GM18873 (cell line): Measurements from ENCODE around the gene JMJD1C.

ENCODE experiments used
- ATAC-seq: cut with Tn5 transposase; IDR thresholded peaks from one replicate; pipeline ENCODE4 v1.9.1; 2021; ENCODE audit warnings: mild to moderate bottlenecking, moderate library complexity, moderate number of reproducible peaks; ENCODE audit not compliant: unreplicated experiment, low FRiP score

The JMJD1C gene

DNA sequence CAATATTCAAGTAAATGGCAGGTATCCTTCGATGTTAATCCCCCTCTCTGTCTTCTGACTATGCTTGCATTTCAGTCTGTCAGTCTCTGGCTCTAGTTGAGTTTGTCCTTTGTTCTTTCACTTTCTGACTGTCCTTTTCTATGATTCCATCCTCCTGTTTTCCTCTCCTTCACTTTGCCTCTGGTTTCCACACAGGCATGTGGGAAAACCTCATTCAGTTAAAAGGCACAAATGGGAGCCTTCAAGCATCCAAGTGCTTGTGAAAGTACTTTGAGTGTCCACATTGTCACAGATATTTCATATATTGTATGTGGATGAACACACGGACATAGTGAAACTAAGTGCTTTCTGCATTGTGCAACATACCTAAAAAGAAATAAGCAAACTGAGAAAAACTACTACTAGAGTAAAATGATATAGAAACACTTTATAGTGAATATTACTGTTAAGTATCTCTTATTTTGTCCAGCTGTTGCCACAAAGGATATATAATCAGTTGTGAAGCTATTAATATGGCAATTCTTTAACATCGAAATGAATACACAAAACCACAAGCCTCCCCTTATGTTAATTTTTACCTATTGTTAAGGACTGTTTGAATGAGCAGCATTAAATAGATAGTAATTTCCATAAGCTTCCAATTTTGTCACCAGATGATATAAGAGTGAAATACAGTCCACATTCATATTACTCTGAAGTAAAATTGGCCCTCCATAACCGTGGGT lies 260.9 kb downstream of the JMJD1C start:
- no peak for ATAC-seq

DNA sequence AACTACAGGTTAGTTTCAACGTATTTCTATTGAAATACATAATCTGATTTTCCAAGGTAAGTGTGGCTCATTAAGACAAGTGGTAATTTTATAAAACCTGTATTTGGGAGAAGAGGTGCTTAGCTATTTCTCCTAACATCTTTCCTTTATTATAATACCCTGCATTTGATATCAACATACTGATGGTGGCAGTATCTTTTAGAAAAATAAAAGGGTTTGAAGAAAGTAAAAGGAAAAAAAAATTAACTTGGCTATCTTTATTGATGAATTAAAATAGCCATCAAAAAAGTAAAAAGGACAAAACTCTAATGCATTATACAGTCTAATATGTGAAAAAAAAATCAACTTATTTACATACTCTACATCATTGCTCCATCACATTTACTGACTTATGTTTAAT lies 264.7 kb downstream of the JMJD1C start:
- ATAC-seq = no peak

DNA sequence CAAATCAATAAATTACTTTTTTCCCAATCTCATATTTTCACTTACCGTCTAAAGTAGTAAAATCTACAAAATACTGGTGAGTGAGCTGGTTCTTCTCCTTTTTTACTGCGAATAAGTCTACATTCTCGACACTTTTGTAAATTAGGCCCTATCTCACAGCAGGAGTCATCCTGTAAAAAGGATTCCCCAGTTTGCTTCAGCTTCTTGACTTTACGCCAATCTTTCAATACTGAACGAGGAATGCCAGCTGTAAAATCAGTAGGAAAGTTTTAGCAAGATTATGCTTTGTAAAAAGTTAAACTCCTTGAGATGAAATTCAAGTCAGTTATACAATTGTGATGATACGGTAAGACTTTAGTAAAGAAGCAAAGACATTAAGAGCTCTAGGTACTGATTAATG lies 265.3 kb downstream of the JMJD1C start:
- ATAC-seq = no peak

DNA sequence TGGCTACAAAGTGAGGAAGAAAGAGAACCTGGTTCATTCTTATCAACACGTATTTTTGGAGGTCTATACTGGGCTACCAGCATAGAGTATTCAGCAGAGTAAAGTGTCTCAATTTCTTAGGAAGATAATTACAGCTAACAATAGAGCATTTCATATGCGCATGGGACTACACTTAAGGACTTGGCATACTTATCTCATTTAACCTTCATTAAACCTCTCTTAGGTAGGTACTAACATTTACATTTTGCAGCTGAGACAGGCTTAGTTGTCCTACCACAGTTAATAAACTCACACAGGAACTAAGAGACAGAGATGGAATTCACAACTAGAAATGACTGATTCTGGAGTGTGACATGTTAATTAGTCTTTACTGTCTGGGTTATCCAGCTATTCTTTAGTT lies 266.1 kb downstream of the JMJD1C start:
- ATAC-seq = no peak

DNA sequence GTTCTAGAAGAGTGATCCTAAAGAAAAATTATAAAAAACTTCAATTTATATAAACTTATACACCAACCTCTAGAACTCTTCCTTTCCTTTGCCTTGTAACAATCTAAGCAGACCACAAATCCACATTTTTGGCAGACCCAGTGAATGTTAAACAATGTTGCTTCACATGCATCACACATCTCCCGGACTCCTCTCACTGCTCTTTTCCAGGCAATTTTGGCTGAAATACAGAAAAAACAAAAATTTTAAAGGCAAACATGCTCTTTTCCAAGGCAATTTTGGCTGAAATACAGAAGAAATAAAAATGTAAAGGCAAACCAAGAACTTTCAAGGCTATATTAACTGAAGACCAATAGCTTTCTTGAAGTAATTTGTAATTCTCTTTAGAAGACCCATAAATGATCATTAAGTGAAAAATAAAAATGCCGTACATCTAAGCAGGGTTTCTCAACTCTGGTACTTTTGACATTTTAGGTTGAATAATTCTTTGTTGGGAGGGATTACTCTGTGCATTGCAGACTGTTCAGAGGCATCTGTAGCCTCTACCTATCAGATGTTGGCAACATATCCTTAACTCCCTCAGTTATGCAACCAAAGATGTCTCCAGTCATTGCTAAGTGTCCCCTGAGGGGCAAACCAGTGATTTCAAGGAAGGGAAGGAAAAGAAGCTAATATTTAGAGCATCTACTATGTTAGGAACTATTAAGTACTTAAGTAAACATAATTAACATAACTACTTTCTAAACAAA lies 268.3 kb downstream of the JMJD1C start:
- ATAC-seq = no peak

DNA sequence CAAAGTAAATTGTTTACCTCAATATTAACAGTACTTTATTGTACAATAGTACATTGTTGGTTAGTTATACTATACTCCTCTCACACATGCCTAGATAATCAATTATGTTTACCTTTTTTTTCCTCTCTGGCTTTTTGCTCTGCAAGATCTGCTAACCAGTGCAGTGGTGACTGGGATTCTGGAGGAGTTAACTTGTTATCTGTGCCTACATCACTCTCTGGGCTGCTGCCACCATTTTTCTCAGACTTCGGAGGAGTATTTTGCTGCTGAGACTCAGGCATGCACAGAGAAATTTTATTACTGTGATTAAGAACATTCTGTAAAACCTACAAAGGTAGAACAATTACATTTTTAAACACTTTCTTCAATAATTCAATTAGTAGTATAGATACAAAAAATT lies 273.0 kb downstream of the JMJD1C start:
- ATAC-seq = no peak

DNA sequence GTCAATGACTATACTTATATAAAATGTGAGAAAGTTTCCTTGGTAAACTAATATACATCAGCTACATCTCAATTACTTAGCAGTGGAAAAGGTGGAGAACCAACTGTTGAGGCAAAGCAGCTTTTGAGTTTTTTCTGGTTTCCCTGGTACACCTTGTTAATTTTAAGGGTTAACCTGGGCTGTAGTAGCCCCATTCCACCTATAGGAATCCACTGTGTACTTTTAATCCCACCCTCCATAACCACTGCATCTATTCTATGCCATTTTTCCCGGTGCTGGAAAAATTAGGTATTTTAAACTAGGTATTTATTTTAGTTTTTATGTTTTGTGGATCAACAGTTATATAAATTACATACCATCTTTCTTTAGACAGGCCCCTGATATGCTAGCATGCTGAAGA lies 290.2 kb downstream of the JMJD1C start:
- no peak for ATAC-seq

DNA sequence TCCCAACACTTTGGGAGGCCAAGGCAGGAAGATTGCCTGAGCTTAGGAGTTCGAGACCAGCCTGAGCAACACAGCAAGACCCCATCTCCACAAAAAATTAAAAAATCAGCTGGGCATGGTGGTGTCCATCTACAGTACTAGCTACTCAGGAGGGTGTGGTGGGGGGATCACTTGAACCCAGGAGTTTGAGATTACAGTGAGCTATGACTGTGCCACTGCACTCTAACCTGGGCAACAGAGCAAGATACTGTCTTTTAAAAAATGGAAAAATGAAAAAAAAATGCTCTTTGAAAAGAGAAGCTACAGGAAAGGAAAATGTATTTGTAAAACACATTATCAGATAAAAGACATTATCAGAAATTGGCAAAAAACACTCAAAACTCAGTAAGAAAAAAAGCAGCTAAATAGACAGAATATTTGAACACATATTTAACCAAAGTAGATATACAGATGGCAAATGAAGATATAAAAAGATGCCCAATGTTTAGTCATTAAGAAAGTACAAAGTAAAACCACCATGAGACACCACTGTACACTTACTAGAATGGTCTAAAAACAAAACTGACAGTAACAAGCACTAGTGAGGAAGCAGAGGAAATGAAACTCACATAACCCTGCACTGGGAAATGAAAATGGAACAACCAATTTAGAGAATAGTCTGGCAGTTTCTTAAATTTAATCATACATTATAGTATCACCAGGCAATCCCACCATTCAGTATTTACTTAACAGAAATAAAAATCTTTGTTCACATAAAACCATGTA lies 292.1 kb downstream of the JMJD1C start:
- peak; percentile 98 for ATAC-seq

DNA sequence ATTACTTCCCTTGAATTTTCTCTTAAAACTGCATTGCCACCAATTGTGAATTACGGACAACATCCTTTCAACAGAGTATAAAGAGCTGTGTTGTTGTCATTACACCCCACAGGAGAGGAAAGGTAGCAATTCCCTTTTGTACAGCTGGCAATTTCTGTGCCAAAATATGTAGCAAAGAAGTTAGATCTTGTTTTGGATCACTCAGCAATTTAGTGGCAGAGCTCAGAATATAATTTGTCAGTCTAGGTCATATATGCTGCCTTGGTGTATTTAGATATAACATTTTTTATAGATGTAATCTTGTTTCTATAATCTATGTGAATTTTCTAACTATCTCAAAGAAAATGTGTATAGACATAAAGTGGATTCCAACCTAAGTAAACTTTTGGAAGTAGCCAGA lies 293.9 kb downstream of the JMJD1C start:
- ATAC-seq = no peak

DNA sequence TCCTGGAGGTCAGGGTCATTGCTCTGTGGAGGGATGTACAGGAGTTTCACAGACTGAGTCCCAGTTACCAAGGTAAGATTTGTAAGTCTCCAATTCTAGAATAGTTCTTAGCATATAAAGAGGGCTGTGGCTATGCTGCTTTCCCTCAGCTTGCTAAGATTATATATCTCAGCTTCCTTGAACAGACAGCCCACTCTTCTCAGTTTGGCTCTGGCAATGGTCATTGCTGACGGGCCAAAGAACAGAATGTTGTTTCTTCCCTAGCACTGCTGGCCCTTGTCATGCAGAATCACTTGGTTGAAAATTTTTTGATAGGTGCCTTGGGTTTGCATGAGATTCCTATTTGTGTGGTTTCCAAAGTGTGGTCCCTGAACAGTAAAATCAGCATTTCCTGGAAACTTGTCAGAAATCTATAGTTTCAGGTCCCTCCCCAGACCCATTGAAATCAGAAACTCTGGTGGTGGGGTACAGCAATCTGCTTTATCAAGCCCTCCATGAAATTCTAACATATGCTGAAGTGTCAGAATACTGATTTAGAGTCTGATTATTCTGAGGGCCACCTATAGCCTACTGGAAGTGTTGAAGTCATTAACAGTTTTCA lies 294.4 kb downstream of the JMJD1C start:
- no peak for ATAC-seq

DNA sequence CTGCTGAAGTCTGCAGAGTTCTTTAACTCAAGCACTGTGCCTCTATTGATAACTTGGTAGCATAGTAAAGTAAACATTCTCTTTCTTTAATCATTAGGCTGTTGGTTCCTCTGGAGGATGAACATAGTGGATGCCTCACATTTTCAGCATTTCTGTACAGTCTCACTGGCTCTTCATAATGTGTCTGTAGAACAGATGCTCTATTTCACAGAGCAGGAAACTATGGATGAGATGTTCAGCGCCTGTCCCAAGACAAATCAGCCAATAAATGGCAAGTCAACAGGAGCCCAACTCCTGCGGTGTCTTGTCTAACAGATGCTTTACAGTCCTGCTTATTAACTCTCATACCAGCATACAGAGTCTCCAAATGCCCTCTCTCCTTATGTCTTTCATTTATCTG lies 296.2 kb downstream of the JMJD1C start:
- ATAC-seq = no peak

DNA sequence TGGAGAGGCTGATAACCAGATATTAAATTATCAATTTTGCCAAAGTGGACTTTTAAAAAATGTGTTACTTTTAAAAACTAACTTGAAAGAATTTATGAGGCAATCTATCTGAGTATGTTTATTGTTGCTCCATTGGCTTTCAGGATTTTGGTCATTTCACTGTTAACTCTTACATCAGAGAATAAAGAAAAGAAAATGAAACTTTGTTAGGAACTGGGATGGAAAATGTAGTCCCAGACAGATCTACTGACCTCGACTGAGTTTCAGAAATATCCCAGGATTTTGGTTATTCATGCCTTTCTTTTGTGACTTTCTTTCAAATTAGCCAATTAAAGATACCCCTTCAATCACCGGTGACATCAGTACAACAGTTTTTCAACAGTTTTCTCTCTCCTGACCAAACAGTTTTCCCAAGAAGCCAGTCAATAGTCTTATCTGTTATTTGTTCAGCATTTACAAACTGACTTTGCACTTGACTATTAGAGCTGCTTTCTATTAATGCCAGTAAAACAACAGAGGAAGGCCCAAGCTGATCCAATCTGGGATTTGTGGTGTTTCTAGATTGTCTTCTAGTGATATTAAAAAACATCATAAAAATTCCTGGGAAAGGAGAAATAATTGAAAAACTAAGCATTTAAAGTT lies 296.8 kb downstream of the JMJD1C start:
- ATAC-seq = no peak

DNA sequence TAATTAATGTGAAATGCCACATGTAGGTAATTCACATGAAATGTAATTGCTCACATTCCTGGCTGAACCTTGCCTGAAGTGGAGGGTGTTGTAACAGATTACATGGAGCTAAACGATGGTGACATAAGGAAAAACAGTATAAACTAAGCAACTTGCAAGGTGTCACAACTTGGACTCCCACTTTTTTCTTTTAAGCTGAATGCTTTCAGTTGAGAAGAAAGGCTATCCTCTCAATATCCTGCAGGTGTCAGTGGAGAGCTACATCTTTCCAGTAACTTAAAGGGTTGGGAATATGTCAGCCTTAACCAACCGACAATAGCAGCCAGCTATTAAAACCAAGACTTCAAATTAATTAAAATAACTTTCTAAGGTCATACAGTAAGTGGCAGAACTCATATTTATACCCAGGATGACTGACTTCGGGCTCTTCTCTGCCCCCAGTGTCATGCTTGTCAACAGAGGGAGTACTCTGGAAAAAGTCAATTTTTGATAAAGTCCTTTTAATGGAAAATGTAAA lies 299.0 kb downstream of the JMJD1C start:
- no peak for ATAC-seq

DNA sequence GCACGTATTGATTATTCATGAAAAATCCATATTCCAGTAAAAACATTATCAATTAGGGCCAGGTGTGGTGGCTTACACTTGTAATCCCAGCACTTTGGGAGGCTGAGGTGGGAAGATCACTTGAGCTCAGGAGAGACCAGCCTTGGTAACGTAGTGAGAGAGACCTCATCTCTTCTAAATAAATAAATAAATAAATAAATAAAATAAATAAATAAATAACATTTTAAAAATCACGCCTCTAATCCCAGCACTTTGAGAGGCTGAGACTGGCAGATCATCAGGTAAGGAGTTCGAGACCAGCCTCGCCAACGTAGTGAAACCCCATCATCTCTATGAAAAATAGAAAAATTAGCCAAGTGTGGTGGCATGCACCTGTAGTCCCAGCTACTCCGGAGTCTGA lies 300.5 kb downstream of the JMJD1C start:
- no peak for ATAC-seq

DNA sequence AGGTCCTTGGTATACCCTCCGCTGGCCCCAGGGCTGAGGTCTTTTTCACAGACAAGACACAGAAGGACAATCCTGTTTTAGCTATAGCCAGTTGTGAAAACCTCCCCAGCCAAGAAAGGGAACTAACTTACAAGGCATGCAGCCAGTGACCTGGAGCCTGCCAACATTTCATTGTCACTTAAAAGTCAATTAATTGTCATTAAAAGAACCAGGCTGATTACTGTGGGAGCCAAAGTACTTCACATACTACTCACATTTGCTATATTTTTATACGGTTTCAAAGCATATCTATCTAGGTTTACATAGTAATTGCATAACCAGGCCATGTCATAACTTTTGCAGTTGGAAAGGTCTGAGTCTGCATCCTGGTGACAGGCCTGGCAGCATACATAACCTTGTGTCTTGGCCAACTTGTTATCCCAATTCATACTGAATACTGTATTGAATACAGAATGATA lies 301.6 kb downstream of the JMJD1C start:
- ATAC-seq = no peak

DNA sequence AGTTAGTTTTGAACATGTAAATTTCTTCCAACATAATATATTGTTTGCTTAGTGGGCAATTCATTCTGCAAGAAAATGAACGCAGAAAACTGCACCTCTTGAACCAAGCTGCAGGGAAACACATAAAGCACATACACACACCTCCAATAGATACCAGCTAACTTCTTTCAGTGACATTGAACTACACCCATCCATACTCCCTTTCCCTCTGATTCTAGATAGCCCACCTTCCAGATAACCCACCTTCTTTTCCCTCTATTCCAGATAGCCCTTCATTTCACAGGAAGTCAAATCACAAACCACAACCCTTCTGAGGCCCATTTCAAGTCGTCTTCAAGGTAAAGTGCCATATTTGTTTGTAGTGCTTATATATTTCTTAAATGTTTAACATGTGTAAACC lies 304.2 kb downstream of the JMJD1C start:
- no peak for ATAC-seq

DNA sequence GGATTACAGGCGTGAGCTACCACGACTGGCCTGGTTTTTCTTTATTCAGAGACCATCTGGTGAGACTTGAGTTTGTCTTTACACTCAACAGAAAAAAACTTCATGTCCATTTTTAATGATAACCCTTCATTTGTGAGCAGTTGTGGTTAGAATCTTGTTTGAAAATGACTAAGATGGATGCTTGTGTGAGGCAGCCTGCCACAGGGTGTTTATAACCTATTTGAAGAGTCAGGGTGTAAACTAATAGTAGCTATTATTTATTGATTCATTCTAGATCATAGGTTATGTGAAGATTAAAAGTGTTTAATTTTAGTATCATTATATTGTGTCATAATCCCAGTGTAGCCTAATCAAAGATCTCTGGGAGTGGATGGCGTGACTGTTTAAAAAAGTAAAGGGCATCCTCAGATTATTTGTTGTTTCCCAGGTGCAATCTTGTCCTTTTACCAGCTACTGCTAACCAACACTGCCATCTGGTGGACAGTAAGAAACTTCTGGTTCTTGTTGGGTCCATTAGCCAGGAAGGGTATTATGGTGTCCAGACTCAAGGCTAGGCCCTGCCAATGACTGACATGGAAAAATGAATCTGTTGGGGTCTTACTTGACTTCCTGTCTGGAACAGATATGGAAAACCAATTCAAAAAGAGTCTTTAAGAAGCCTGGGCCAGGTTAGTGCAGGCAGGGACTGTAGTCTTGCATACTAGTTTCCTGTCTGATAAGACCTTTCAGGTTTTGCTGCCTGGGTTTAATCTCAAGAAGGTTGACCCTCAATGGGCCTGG lies 307.7 kb downstream of the JMJD1C start:
- ATAC-seq = peak; percentile 69

DNA sequence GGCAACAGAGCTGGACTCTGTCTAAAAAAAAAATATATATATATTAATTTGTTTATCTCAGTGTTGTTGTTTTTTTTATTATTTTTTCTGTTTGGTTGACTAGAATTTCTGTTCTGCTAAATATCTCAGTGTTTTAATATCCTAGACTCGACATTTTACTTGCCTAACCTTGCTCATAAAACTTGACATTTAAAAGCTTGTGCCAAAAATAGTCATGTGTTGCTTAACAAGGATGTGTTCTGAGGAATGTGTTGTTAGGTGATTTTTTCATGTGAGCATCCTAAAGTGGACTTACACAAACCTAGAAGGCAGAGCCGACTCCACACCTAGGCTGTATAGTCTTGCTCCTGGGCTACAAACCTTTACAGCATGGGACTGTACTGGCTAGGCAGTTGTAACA lies 309.5 kb downstream of the JMJD1C start:
- no peak for ATAC-seq

DNA sequence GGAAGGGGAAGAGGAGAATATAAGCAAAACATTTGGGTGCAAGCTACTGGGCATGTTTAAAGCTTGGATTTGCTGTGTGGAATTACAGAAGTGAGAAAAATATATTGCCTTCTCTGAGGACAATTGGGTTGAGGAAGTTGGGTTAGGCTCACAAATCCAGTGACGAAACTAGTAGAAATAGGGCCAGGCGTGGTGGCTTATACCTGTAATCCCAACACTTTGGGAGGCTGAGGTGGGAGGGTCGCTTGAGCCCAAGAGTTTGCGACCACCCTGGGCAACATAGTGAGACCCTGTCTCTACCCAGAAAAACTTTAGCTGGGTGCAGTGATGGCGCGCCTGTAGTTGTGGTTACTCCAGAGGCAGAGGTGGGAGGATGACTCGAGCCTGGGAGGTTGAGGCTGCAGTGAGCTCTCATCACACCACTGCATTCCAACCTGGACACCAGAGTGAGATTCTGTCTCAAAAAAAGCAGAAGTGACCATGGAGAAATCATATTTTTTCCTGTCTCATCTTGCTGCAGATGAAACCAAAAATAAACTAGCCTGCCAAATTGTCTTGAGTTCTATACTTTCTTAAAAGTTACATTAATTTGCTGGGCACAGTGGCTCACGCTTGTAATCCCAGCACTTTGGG lies 310.3 kb downstream of the JMJD1C start:
- ATAC-seq = no peak
